Upper lobe of left lung (tissue), 6 donors: ENCODE data around the gene FDX1. TPM values are rescaled to one million over a fixed set of nuclear protein-coding genes. Genes with fewer than 3 reads are reported as not detected.

Experiments
- total RNA-seq, 6 donors: library from RNA; depleted of rRNA in 4 of 6; stranded (reverse); fragments of >200 nt in 4 of 6; gene quantifications; one replicate each; pipeline versions ENCODE4 v1.1.0 to v1.2.1, GENCODE V29; 2016 to 2021
- donor health status: DM: no; HTN: no; CAD: no; lungs with moderate emphysema.
- donor health status: DM: no; HTN: yes; CAD: no; lungs with severe emphysema.

Gene FDX1
- total RNA-seq, 6 donors from 2014 or later: 14.7 to 26.0 (median 18.8) TPM

Other genes with a start within 250 kb of the FDX1 start
- gene RDX, start 133.3 kb upstream of the FDX1 start, total RNA-seq: 100 to 1,000 TPM; 113 to 142 (median 121) TPM